GM21717 (cell line): ENCODE measurements around the gene RNU5B-1.
"Not testable (repeated sequence)": the region's sequence is repeated elsewhere in the genome, so short reads cannot be mapped to it uniquely, and the experiment has no call there.

Source experiments
- ATAC-seq: cut with Tn5 transposase; IDR thresholded peaks from one replicate; pipeline ENCODE4 v1.9.1; 2021; ENCODE audit warnings: mild to moderate bottlenecking, moderate library complexity; ENCODE audit not compliant: unreplicated experiment

The RNU5B-1 gene

DNA sequence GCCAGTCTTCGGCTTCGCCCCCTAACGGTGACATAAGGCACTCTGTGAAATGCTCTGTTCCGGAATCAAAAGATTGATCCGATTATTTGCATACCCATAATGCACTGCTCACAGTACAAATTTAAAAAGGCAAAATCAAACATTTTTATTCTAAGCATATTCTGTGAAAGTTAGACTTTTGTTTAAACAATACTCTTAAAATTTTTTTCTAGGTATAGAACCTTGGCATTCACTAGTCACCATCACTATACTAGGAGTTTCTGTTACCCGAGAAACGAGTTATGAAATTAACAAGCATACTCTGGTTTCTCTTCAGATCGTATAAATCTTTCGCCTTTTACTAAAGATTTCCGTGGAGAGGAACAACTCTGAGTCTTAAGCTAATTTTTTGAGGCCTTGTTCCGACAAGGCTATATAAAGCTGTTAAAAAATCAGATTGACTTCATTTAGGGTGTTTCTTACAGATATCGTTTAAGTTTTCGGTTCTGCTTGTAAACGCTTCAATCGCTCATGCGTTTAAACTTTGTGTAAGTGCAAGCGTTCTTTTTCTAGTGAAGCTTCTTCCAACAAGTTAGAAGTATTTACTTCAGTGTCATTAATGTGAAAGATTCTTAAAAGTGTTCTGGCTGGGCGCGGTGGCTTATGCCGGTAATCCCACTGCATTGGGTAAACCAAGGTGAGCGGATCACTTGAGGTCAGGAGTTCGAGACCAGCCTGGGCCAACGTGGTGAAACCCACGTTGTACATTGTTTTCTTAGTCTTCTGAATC is at the start of gene RNU5B-1:
Gene RNU5B-1 (plus strand): TSS at position 297 of the 769 bp plus-strand sequence.
- ATAC-seq: peak; percentile 47

DNA sequence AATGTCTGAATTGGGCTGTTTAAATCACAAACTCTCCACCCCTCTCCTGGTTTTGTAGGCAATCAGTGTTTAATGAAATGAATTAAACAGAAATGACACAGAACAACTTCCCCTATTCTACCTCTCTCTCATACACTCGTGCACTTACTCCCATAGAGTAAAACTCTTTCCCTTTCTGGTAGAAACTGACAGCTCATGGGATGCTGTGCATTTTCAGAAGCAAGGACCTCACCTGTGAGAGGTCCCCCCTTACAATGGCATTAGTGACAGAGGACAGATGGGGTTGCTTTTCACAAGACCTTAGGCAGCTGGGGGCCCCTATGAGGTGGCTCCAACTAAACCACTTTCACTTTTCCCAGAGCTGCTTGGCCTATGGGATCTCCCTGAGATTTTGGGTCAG is 49.7 kb upstream of the RNU5B-1 start:
- no peak for ATAC-seq

DNA sequence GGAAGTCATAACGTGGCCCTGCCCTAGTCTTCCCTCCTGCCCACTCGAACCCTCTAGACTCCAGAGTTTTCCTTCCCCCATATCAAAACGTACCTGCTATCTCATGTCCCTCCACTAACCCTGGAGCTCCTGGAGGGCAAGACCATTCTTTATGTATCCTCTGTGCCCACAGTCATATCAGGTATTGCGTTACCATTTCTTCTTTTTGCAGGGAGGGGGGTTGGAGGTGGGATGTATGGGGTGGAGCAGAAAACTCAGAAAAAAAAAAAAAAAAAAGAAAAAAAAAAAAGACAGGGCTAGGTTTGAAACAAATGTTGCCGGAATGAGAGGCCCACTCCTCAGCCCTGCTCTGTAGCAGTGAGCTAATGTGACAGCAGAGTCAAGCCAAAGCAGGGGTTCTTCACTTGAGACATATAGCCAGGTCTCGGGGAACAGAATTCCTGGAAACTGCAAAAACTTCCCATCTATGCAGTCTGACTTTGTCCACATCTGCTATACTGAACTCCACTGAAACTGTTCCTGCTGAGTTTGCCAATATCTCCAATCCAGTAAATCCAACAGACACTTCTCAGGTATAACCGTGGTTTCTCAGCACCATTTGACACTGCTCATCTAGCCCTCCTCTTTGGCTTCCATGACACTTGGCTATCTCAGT is 48.9 kb upstream of the RNU5B-1 start:
- no peak for ATAC-seq

DNA sequence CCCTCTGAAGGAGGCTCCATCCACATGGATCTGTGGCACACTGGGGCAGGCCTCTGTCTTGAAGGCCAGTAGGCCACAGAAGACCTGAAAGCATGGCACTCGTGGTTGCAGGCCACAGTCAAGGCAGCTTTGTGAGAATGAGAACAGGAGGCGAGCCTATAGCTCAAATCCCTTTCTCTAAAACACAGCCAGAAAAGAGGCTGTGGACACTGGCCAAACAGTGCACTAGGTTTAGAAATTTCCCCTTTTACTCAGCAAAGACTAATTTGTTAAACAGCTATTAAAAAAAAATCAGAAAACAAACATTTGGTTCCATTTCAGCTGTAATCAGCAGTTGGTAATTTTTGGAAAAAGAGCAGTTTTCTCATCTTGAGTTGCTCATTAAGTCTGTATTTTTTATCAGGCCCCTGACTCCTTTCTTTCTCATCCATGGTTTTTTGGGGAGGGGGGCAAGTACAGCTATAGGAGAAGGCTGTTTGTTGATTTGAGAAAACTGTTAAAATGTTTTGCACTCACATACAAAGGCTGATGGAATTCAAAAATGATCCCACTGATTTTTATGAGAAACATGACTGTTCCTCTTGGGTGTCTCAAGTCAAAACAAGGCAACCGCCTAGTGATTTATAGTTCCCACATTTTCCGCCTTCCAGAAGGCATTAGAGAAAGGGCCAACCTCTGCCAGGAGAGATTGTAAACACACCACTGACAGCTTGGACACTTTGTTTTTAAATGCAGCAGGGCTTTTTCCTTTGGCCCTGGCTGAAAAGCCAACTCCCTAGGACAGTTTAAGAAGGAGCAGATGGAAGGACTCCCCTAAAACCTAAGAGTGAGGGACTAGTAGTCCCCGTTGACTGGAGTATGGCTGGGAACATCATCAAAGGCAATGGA is 45.9 kb upstream of the RNU5B-1 start:
- no peak for ATAC-seq

DNA sequence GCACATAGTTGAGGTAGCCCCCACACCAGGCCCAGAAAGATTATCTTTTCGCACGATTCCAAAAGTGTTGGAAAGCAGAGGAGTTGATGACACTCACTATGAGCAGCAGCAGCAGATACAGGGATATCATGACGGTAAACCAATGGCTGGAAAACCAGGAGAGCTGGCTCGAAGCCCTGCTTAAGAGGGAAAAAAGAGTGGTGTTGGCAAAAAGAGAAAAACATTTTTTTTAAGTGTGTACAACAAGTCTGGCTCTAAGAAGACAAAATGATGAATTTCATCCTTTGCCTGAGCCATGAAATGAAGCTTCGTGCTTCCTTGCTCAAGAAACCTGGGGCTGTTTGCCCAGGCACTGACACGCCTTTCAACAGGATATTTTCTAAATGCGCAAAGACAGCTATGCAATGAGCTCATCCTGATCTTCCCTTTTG is 45.1 kb upstream of the RNU5B-1 start:
- no peak for ATAC-seq

DNA sequence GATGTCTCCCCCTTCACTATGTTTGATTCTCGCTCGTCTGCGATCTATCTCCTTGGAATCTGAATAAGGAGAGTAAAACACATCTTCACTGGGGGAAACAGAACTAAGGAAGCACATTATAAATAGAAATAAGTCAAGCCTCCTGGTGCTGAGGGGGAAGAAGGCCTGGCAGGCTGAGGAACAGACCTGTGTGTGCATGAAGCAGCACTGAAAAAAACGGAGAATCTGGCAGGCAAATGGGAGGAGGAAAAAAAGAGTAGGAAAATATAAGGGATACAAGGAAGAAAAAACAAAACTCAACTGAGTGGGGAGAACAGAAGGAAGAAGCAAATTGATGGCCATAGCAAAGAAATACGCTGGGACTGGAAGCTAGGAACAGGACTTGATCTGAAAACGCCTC is 43.5 kb upstream of the RNU5B-1 start:
- no peak for ATAC-seq

DNA sequence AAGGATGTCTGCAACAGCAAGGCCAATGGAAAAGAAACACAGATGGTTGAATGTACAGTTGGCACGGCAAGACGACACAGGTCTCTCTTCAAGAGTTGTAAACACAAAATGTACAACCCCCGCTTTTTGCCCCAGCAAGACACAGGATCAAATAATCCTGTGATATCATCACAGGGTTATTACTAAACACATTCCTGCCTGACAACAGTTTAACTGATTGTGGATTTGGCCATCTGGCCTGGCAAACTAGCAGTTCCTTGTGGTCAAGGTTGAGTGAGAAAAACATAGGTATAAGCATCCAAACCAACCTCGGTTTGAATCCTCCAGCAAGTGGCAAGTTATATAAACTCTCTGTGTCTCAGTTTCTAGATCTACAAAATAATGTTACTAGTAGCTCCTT is 41.2 kb upstream of the RNU5B-1 start:
- ATAC-seq: no peak

DNA sequence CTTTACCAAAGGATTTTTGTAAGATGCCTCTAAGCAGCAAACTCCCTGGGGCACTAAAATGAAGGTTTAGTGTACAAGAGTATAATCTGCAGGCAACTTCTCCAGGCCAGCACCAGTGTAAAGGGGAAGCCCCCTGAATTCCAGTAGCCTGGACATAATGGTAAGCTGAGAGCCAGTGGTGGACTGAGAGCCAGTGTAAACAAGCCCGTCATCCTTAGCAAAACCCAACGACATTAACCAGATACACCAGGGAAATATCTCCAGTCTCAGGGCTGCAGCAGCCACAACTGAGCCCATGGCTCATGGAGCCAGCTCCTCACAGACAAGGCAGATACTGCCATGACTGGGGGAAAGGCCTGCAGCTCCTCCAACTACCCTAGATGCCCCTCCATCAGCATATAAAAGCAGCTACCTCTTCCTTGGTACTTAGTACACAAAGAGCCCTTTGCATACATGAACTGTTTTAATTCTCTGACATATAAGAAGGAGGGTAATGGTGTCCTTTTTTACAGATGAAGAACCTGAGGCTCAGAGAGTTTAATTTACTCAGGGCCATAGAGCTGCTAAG is 39.5 kb upstream of the RNU5B-1 start:
- no peak for ATAC-seq

DNA sequence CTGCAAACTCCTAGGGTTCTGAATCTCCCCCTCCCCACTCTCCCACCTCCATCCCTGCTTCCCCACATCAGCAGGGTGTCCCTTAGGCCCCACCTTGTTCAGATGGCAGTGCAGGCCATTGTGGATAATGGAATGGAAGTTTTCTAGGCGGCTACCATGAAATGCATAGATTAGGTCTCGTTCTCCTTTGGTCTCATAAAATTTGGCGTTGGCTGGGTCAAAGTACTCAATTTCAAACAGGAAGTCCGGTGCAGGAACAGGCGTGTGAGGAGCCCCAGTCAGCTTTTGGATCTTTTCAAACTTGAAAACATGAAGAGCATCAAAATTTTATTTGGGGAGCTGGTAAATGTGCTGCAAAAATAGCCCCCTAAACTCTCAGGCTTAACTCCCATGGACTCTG is 38.0 kb upstream of the RNU5B-1 start:
- no peak for ATAC-seq

DNA sequence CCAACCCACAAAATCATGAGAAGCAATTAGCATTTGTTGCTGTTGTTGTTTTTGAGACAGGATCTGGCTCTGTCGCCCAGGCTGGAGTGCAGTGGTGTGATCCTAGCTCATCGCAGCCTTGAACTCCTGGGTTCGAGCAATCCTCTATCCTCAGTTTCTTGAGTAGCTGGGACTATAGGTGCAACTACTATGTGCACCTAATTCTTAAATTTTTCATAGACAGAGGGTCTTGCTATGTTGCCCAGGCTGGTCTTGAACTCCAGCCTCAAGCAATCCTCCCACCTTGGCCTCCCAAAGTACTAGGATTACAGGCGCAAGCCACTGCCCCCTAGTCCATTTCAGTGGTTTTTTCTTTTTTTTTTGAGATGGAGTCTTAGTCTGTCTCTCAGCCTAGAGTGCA is 36.1 kb upstream of the RNU5B-1 start:
- ATAC-seq: no peak

DNA sequence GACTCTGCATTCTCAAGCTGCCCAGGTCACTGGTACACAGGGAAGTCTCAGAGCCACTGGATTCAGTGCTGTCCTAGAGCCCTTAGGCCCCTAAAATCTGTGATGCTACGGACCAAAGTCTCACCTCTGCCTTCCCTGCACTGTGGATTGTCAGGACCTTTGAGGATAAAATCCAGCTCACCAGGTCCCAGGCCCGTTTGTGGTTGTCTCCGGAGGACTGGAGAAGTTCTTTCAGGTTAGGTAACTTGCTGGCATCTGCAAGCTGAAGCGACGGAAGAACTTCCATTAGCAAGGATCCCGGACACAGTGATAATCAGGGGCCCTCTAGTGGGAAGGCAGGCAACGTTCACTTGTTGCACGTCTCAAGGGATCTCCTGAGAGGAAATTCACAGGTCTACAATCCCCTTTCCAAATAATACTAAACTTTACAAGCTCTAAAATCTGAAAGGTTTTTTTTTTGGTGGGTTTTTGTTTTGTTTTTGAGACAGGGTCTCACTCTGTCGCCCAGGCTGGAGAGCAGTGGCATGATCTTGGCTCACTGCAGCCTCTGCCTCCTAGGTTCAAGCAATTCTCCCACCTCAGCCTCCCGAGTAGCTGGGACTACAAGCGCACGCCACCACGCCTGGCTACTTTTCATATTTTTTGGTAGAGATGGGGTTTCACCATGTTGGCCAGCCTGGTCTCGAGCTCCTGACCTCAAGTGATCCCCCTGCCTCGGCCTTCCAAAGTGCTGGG is 33.5 kb upstream of the RNU5B-1 start:
- not testable (repeated sequence) for ATAC-seq

DNA sequence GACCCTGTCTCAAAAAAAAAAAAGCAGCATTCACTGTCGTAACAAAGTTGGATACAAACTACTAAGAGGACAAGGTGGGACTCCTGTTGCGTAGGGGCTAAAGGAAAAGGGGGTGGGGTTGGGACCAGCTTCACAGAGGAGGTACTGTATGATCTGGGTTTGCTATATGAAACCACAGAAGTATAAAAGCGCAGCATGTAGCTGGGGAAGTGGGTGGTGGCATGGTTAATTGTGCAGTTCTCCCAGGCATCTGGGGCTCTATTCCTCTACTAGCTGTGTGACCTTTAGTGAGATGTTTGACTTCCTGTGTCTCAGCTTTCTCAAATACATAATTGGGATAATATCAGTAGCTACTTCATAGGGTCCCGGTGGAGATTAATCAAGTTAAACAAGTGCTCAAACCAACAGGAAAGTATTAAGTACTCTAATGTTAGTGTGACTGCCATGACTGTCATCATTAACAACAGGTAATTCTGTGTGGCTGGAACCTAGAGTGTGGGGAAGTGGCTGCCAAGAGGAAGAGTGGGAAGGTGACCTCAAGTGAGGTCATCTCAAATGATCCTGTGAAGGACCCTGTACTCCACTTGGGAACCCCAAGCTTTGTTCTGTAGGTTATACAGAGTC is 29.3 kb upstream of the RNU5B-1 start:
- ATAC-seq: no peak

DNA sequence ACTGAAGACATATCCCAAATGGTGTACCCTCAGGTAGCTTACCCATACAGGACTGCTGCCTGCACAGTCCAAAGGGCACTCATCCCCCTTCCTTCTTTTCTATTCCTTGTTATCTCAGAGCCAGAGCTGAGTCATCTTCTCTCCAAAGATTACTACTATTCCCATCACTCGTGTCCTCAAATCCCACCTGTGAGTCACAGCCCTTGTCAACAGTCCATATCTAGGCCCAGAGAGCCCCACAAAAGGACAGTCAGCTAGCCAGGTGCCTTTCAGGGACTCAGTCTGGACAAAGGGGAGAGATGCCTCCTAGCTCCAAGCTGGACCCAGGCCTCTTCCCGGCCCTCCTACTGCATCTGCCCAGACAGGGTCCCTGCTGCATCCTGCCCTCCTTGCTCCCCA is 28.8 kb upstream of the RNU5B-1 start:
- ATAC-seq: no peak

DNA sequence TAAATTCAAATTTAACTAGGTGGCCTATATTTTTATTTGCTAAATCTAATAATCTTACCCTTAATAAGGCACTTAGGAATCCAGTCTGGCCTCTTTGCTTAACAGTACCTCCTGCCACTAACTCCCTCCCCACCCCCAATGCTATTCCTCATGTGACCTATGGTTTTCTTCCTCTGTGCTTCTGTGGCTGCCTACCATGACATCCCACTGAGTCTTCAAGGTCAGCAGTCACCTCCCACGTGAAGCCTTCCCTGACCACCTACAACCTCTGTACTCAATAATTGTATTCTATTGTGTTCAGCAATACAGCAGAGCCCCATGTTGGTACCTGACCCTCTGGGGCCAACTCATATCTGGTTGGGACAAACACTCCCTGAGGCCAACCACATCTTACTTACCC is 27.5 kb upstream of the RNU5B-1 start:
- no peak for ATAC-seq

DNA sequence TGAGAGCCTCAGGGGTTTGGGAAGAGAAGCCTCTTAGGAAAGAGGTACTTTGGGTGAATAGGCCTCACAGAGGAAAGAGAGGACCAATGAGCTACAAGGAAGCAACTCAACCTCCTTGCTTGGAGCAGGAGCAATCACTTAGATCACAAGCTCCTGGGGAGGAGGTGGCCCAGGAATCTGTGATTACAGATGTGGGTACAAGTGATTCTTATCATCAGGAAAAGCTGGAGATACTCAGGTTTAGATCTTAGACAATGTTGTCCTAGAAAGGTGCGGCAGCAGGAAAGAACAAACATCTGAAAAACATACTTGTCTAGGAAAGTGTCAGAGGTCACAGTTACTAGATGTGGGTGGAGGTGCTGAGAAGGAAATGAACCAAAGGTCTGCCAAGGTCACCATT is 26.0 kb upstream of the RNU5B-1 start:
- no peak for ATAC-seq

DNA sequence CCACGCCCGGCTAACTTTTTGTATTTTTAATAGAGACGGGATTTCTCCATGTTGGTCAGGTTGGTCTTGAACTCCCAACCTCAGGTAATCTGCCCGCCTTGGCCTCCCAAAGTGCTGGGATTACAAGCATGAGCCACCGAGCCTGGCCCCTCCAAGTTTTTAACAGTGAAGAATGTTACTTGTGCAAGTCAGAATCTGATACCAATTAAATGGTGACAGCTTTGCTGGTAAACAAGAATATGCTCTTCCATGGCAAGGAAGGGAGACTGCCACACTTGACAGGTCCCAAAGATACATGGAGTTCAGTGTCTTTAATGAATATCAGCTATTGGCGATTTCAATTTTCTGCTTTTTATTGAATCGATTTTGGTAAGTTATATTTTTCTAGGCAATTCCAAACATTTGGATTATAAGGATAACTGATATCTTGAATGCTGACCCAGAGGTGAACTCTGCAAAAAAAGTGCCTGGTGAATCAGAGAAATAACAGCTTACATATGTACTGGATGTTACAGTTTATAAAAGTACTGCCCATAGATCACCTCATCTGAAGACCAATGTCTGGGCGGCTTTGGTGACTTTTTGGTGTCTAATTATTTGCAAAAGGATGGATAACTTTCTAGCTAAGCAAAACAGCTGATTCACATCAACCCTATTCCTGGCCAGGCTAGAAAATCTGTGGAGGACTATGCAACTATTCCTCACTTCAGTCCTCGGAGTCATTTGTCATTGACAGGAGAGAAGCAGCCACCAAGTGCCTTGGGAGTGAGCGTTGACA is 19.0 kb upstream of the RNU5B-1 start:
- ATAC-seq: no peak

DNA sequence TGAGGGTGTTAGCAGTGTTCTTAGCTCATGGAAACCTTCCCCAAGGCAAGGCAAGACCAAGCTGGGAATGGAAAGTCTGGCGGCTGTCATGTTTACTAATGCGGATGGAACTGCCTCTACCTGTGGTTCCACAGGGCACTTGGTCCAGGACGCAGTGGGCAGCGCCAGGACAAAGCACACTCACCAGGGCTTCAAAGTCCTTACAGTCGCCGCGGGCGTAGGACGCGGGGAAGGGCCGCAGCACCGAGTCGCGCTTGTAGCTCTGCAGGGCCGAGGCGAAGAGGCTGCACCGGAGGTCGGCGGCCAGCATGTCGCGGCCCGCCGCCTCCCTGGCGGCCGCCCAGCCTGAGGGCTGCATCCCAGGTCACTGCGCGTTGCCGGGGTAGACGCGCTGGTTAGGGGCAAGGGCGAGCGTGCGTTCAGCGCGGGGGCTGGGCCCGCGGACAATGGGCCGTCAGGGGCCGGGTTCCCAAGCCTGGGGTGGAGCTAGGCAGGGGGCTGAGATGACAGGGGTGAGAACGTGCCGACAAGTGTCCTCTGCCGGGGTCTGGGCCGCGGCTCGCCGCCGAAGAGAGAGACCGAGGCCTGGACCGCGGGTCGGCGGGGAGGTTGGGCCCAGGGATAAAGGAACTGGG is 18.3 kb upstream of the RNU5B-1 start:
- peak; percentile 25 for ATAC-seq

DNA sequence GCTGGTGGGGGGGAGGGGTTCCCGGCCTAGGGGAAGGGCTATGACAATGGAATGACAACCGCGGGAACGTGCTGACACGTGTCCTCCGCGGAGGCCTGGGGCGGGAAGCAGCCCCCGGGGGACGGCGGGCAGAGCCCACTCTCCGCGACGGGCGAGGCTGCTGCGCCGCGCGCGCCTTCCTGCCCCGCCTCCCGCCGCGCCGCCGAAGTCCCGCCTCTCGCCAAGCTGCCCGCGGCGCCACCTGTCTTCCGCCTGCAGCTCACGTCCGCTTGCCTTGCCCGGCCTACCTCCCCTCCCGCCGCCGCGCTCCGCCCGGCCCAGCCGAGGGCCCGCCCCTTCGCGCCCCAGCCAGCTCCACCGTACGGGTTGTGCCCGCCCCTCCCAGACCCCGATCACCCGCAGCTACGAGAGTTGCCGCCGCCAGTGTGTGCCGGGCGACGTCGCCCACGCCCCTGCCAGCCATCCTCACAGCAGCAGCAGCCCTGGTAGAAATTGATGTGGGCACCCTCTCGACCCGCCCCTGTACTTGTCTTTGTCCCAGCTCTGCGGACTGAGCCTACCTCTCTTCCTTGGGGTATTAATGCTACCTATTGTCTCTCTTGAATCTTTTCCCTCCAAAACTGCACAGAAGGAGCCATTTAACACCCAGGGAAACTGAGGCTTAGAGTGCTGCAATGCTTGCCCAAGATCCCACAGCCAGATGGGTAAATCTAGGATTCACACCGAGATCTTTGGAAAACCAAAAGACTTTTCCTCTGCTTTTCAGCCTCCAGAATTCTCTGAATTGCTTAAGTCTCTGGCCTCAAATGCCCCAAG is 17.6 kb upstream of the RNU5B-1 start, which contains the start of gene PARP16:
Gene PARP16 (minus strand): TSS at position 180 of the 816 bp plus-strand sequence. CDS start 457 bp downstream, outside the sequence.
- ATAC-seq: peak; percentile 83
